HG03064 (cell line): ENCODE measurements around the gene TBX1.

Experiments used
- ATAC-seq: cut with Tn5 transposase; IDR thresholded peaks from one replicate; pipeline ENCODE4 v1.9.1; 2021; ENCODE audit warnings: low read depth; ENCODE audit not compliant: unreplicated experiment

The TBX1 gene

GRCh38 chr22:19797086-19798002 lies 36.8 kb downstream of the TBX1 start:
- ATAC-seq = no peak

DNA sequence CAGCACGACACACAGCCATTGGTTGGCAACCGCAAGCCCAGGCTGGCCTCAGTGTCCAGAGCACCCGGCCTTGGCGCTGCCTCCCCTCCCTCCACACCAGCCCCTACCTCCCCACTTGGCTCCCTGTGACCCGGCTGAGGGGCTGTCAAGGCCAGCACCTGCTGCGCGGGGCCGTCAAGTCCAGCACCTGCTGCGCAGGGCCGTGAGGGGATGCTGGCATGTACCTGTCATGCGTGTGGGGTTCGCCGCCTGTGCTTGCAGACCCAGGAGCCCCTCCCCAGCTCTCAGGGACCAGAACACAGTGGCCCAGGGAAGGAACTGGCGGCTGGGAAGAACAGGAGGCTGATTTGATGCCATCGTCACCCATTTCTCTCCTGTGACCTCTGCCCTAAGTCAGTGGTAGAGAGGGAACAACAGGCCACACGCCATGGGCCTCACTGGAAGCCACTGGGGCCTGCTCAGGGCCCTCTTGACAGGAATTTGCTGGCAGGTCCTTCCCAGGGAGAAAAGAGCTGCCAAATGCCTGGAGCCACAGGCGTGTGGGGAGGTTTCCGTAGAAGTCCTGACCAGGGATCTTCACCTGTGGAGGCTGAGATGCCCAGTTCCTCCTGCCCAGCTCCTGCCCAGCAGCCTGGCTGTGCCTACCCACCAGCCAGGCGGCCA lies 37.6 kb downstream of the TBX1 start:
- no peak for ATAC-seq

- ATAC-seq = no peak
Measured at GRCh38 chr22:19798891-19799293, 38.3 kb downstream of the TBX1 start.

DNA sequence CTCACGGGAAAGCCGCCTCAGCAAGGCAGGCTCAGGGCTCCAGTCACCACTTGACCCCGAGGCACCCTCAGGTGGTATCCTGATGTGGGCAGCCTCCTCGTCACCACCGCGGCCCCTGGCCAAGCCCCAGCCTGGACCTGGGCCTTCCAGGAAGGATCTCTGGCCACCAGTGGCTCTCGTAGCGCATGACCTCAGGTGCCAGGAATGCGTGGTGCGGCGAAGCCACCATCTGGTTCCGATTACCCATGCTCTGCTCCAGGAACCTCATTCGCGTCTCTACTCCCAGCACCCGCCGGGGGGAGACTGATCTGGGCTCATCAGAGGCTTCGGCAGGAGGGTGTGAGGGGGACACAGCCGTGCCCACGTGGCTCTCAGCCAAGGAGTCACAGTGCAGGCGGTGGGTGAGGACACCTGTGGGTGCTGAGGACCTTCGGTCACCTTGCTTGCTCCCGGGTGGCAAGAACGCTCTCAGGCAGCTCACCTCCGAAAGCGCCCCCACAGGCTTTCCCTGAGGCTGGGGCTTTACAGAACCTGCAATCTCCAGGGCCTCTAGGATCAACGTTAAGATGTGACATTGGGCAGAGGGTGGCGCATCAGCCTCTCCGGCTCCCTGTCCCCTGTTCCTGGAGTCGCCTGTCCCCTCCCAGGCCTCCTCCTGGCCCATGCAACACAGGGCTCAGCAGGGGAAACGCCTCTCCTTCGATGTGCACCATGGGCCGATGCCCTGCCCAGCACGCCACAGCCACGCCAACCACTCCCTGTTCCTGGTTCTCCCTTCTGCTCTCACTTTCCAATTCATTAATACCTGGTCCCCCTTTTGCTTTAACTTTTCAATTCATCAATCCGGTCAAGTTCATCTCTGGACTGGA lies 39.0 kb downstream of the TBX1 start:
- no peak for ATAC-seq

DNA sequence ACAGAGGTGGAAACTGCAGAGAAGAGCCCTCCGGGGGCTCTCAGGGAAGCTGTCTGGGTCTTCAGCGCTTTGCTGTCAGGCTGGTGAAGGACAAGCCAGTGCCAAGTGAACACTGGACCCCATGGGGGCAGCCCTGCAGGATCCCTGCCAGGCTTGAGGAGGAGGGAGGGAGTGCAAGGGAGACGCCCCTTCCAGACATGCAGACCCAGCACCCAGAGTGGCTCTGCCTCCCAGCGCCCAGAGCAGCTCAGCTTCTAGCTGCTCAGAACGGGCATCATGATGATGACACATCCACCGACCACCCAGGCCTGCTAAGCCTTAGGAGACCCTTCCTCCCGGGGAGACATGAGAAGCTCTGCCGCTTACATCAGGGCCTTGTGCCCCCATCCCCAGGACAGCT lies 39.7 kb downstream of the TBX1 start:
- ATAC-seq = no peak

- no peak for ATAC-seq
Measured at GRCh38 chr22:19800761-19801244, 40.2 kb downstream of the TBX1 start.

GRCh38 chr22:19801340-19802000 lies 40.9 kb downstream of the TBX1 start:
- ATAC-seq = no peak

DNA sequence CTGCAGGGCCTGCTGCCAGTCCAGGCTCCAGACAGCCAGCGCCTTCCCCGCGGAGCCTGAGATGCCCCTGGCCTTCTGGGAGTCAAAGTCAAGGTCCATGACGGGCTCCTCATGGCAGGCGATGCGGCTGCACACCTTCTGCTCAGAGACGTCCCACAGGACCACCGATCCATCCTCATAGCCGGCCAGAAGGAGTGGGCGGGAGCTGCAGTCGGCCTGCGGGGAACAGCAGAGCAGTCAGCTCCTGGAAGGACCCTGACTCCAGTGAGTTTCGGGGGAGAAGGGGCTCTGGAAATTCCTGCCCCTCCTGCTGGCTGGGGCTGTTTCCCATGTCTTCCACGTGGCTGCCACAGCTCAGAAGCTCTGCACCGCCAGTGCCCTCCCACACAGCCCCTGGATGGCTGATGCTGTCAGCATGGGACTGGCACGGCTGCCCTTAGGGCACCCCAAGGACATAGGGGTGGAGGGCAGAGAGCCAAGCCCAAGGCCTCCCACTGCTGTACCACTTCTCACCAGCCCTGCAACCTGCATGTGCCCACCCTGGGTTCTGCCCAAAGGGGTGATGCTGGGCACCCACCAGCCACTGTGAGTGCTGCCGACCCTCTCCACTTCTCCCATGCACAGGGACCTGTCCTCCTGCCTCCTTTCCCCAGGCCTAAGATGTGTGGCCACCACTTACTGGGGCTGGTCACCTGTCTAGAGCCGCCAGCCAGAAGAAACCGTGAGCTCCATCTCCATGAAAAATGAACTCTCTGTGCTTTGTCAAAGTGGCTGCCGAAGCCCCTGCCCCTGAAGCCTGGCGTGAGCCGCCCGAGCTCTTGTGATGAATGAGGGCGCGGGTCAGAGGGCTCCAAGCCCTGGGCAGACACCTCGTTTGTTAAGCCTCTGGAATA lies 41.7 kb downstream of the TBX1 start:
- no peak for ATAC-seq

DNA sequence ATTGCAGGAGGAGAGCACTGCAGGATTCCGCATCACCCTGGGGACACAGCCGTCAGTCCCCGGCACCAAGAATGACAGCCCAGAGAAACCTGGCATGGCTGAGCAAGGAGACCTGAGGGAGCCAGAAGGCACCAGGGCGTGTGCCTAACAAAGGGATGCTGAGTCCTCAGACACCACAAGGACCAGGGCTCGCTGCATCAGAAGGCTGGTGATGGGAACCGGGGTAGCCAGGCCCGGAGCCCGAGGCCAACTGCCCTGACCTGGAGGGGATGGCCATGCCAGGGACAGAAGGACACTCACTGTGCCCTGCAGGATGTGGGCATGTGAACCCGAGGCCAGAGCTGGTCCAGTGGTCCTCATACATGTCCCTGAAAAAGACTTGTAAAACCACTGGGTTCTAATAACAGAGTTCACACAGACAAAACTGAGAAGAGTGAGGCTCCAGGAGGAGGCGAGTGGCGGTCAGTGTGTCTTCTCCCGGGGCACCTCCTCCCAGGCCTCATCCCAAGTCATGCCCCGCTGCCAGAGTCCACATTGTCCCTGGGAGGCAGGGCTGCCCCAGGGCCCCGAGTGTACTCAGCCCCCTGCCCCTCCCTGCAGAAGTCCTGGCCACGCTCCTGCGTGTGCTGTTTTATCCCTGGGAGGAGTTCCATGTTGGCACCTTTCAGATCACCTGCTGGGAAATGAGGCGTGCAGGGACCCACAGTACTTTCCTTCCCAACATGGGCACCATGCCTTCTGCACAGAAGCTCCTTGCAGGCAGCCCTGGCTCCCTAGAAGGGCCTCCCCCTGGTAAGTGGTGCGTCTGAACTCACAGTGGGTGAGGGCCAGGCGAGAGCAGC lies 42.5 kb downstream of the TBX1 start:
- no peak for ATAC-seq

GRCh38 chr22:19803736-19804267 lies 43.2 kb downstream of the TBX1 start:
- ATAC-seq = no peak

DNA sequence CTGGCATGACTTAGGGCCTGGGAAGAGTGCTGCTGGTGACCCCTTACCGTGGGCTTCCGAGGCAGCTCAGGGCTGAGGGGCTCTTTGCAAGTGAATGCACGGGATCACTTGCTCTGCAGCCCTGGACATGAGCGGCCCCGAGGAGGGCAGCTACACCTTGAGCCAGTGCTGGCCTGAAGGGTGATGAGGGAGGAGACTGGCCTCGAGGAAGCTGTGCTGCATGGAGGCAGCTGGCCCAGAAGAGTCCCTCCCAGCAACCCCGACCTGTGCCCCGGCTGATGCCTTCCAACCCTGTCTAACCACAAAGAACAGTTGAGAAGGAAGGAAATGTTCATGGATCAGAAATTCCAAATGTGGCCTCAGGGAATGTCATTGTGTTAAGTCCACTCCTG lies 45.2 kb downstream of the TBX1 start:
- no peak for ATAC-seq

DNA sequence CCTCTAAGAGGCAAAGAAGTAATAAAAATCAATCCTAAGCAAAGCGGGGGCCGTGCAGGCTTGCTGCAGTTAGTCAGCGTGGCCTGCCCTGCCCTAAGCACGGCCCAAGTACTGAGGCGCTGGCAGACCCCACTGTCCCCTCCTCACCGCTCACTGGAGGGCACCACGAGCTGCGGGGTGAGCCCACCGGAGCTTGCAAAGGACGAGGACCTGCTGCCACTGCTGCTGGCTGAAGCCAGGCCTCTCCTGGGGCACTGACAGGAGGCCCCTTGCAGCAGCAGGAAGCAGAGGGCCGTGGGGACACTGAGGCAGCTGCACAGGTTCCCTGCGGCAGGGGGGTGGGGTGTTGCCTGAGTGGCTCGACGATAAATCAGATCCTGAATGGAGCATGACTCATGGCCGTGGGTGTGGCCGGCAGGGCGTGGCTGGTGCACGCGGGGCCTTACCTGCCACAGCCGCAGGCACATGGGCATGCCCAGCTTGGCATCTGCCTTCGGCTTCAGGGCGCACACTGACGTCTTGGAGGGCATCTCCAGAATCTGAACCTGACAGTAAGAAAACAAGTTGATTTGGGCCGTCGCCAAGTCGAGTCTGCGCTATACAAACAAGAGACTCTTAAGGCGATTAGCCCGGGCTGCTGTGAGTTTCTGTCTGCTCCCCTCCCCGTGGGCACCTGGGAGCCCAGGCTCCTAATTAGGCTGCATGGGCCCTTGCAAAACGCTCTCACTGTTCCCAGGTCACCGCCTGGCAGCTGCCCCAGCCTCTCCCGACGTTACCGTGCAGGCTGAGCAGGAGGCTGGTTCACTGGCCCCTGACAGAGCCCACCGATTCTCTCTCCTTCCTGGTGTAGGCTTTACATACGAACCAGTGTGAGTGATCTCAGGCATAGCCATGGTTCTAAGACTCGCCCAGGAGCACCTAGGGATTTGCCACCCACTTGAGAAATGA lies 45.9 kb downstream of the TBX1 start:
- no peak for ATAC-seq

DNA sequence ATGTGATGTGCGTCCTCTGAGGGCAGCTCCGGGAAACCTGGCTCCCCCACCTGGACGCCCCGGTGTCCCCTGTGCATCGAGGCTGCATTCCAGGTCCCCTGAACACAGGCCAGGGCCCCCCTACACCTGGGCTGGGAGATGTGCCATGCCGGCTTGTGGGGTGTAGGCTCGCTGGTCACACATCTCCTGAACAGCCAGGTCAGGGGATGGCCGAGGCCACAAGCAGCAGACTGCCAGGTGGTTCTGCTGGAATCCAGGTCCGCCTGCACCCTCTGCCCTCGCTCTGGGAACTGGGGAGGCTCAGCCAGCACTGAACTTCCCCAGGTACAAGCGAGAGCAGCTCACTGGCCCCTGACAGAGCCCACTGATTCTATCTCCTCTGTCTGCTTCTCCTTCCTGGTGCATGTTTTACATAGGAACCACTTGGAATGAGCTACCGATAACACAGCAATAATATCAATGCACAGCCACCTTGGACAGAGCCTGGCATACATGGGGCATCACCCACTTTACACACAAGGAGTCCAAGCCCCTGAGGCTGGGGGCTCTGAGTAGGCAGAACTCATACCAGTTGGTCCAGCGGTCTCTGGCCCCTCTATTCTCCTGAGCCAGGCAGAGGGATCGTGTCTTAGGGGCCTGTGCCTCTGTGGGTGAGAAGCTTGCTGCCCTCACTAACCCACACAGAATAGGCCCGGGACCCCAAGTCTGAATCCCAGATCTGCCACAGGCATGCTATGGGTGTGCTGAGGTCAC lies 46.8 kb downstream of the TBX1 start:
- no peak for ATAC-seq

- no peak for ATAC-seq
Measured at GRCh38 chr22:19807914-19808872, 47.6 kb downstream of the TBX1 start.

GRCh38 chr22:19808873-19809478 lies 48.4 kb downstream of the TBX1 start:
- no peak for ATAC-seq
